SK-MEL-5 (cell line): ENCODE measurements around the gene SMG6. TPM values are rescaled to one million over a fixed set of nuclear protein-coding genes. Genes with fewer than 3 reads are reported as not detected.
"Not testable (repeated sequence)": the region's sequence is repeated elsewhere in the genome, so short reads cannot be mapped to it uniquely, and the experiment has no call there.

ENCODE experiments used
- DNase-seq: peaks from one replicate; pipeline ENCODE4 v3.0.0-alpha.2; 2016; ENCODE audit warnings: low read depth, low spot score
- in situ Hi-C: cut with HindIII; loops from 2 replicates; pipeline ENCODE4 v1.10.0; 2016; ENCODE audit warnings: low sequenced_read_pairs, high pct_unique_total_duplicates, low pct_unique_long_range_greater_than_20kb
- total RNA-seq: library from RNA; depleted of rRNA; stranded (reverse); fragments of >200 nt; shearing (Covaris generic); gene quantifications from 2 replicates; pipeline ENCODE4 v1.2.3, GENCODE V29; 2014

SMG6 gene
- total RNA-seq, 1 experiment from 2014 or later: 10.0 TPM

GRCh38 chr17:2150806-2151205, 152.8 kb downstream of the SMG6 start:
- in situ Hi-C loops: no loop called here

DNA sequence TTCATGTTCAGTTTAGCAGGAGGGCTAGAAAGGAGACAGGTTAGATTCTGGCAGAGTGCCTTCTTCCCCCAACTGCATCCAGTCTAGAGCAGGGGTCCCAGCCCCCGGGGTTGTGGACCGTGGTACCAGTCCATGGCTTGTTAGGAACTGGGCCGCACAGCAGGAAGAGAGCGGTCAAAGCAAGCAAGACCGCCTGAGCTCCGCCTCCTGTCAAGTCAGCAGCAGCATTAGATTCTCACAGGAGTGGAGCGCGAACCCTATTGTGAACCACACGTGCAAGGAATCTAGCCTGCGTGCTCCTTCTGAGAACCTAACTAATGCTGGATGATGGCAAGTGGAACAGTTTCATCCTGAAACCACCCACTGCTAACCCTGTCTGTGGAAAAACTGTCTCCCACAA, 153.7 kb downstream of the SMG6 start:
- in situ Hi-C loops: no loop called here
- DNase-seq: no peak

More at GRCh38 chr17:2150806-2151205, 152.8 kb downstream of the SMG6 start:
- no peak for DNase-seq

DNA sequence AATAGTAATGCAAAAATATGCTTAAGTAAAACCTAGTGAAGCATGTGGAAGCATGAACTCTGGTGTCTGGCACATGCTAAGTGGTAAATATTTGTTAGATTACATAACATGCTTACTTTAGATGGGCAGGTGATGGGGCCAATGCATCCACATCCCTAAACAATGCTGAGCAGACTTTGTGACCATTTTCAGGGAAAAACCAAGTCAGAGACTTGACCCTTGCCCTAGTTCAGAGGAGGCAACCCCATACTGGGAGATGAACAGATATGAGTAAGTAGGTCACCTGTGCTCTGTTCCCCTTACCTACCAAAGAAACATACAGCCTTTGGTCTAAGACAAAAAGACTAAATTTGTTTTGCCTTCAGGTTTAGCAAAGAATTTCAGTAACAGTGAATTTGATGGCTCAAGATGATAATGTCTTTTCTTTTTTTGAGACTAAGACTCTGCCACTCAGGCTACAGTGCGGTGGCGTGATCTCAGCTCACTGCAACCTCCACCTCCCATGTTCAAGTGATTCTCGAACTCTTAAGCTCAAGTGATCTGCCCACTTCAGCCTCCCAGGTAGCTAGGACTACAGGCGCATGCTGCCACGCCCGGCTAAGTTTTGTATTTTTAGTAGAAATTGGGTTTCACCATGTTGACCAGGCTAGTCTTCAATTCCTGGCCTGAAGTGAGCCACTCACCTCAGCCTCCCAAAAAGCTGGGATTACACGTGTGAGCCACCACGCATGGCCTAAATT, 157.3 kb downstream of the SMG6 start:
- no peak for DNase-seq
- in situ Hi-C loops: no loop called here

DNA sequence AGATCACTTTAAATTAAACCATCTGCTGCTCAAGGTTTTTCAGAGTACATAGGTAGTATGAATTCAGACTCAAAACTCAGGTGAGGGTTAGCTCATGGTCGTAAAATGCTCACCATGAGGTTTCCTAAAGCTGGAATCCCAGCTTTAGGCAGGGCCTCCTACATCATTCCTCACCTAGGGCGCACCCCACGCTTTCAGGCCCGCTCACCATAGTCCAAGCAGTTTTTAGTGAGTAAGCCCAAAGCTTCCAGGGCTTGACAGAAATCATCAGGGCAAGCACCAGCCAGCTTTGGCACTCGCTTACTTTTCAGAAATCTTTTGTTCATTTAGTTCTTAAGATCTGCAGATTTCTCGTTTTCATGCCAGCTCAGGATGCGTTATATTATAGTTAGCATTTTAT, 158.9 kb downstream of the SMG6 start:
- in situ Hi-C loops: no loop called here
- no peak for DNase-seq

- no peak for DNase-seq
- in situ Hi-C loops: no loop called here
Observed at GRCh38 chr17:2143332-2143731, 160.3 kb downstream of the SMG6 start.

DNA sequence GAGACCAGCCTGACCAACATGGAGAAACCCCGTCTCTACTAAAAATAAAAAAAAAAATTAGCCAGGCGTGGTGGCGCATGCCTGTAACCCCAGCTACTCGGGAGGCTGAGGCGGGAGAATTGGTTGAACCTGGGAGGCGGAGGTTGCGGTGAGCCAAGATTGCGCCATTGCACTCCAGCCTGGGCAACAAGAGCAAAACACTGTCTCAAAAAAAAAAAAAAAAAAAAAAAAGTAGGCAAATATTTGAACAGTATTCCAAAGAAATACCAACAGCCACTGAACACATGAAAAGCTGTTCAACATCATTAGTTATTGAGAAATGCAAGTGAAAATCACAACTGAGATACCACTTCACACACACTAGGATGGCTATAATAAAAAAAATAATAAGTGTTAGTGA, 160.9 kb downstream of the SMG6 start:
- in situ Hi-C loops, DNase-seq: not testable (repeated sequence)

- in situ Hi-C loops: no loop called here
- no peak for DNase-seq
Observed at GRCh38 chr17:2140683-2141082, 162.9 kb downstream of the SMG6 start.

DNA sequence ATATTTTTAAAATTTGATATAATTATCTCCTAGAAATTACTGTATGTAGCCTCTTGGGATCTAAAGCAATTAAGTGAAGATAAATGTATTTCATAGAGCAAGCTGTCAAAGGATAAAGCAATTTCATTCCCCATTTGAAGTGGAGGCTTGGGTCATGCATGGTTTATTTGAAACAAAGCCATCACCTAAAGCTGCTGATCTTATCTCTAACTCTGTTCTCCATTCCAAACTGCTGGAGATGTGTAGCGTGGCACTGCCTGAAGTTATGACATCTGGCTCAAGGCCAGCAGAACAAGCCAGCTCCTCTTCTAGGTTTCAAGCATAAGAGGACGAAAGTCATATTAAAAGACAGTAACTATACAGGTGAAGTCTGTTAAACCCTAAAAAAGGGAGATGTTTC, 164.8 kb downstream of the SMG6 start:
- DNase-seq: no peak
- in situ Hi-C loops: no loop called here

DNA sequence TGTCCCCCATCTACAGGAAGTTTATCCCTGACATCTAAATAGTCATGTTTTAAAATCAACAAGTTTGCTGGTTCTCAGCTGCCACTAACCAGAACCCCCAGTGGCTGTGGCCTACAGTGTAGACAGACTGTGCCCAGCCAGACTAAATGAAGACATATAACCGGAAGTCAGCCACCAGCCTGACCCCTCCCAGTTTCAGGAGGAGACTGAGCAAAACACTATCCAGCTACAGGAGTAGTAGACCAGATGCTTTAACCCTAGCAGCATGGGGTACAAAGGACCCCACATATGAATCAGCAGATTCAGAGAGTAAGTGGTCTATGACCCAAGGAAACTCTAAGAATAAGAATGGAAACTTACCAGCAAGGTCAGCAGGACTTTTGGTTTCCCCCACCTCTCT, 165.3 kb downstream of the SMG6 start:
- in situ Hi-C loops: no loop called here
- no peak for DNase-seq

GRCh38 chr17:2137342-2138098, 166.1 kb downstream of the SMG6 start:
- DNase-seq: no peak

DNA sequence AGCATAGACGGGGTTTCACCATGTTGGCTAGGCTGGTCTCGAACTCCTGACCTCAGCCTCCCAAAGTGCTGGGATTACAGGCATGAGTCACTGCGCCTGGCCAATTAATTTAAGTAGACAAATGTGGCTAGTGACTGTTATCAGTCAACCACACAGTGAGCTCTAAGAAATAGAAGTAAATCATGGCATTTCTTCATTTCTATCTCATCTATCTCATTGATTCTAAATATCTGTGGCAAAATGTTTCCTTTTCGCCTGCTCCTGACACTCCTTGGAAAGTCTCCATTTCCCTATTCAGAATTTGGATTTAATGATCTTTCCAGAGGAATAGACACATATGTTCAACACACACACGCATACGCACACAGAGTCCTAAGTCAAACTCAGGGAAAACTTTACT, 167.3 kb downstream of the SMG6 start:
- no peak for DNase-seq
- in situ Hi-C loops: no loop called here

More at GRCh38 chr17:2137342-2138098, 166.1 kb downstream of the SMG6 start:
- in situ Hi-C loops: no loop called here

- in situ Hi-C loops: no loop called here
- DNase-seq: no peak
Observed at GRCh38 chr17:2128011-2128410, 175.6 kb downstream of the SMG6 start.

- in situ Hi-C loops: no loop called here
- no peak for DNase-seq
Observed at GRCh38 chr17:2125013-2125535, 178.5 kb downstream of the SMG6 start.

GRCh38 chr17:2124391-2124790, 179.2 kb downstream of the SMG6 start:
- in situ Hi-C loops: no loop called here
- DNase-seq: no peak

GRCh38 chr17:2123375-2124251, 180.0 kb downstream of the SMG6 start:
- in situ Hi-C loops: no loop called here
- no peak for DNase-seq

DNA sequence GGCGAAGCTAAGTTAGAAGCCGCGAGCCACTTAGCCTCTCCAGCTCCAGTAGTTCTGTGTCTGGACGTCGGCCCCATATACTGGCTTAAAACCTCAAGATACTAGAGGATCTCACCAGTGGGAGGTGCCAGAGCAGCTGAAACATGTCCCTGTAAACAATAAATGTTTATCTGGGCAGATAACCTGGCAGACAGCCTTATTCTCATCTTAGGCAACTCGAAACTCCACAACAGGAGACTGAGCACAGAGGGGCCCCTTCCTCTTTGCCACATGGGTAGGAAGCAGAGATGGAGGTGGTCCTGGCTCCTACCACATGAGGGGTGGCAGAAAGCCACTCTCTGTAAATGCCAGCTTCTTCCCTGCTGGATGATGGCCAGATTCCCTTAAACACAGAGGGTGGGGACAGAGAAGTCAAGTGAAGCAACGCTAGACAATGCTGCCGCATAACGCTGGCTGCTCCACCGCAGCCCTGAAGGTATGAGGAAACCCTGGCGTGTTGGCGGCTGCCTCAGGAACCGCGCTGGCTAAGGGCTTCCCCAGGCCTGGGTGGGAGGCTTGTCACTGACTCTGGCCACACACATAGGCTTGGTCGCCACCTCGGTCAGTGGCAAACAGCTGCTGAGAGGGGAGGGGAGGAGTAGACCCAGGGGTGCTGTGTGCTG, 180.8 kb downstream of the SMG6 start:
- in situ Hi-C loops: no loop called here
- no peak for DNase-seq

GRCh38 chr17:2120586-2121335, 182.8 kb downstream of the SMG6 start:
- DNase-seq: no peak
- in situ Hi-C loops: no loop called here
